Body of pancreas (tissue), 4 donors: Measurements from ENCODE around the gene DENND5B.

ENCODE experiments used
- POLR2A ChIP-seq, 3 donors: fragments of 450-650 bp; IDR thresholded peaks; one replicate each; pipeline ENCODE4 v1.6.1; 2016; ENCODE audit warnings: antibody characterized with exemption in 3 of 3, mild to moderate bottlenecking in 2 of 3
- TF ChIP-seq, protein P1 (sequence below), 7 experiments: fragments of 450-650 bp in 4 of 7; fragments of 200-600 bp in 3 of 7; sonication (generic) in 3 of 7; IDR thresholded peaks; one replicate each; pipeline ENCODE4 v1.5.1; 2016 to 2019; ENCODE audit warnings: antibody characterized with exemption in 7 of 7

DNA sequence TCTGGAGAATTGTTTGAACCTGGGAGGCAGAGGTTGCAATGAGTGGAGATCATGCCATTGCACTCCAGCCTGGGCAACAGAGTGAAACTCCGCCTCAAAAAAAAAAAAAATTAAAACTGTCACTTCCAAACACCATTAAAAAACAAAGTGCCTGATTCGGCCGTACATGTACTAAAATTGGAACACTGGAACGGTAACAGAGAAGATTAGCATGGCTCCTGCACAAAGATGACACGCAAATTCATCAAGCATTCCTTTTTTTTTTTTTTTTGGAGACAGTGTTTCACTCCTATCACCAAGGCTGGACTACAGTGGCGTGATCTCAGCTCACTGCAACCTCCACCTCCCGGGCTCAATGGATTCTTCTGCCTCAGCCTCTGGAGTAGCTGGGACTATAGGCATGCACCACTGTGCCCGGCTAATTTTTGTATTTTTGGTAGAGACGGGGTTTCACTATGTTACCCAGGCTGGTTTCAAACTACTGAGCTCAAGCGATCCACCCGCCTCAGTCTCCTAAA, 224.8 kb downstream of the DENND5B start:
- TF ChIP-seq, protein P1, sequence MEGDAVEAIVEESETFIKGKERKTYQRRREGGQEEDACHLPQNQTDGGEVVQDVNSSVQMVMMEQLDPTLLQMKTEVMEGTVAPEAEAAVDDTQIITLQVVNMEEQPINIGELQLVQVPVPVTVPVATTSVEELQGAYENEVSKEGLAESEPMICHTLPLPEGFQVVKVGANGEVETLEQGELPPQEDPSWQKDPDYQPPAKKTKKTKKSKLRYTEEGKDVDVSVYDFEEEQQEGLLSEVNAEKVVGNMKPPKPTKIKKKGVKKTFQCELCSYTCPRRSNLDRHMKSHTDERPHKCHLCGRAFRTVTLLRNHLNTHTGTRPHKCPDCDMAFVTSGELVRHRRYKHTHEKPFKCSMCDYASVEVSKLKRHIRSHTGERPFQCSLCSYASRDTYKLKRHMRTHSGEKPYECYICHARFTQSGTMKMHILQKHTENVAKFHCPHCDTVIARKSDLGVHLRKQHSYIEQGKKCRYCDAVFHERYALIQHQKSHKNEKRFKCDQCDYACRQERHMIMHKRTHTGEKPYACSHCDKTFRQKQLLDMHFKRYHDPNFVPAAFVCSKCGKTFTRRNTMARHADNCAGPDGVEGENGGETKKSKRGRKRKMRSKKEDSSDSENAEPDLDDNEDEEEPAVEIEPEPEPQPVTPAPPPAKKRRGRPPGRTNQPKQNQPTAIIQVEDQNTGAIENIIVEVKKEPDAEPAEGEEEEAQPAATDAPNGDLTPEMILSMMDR (IDR thresholded peaks at IDR 0.05): no peak
- no peak for TF ChIP-seq POLR2A (IDR thresholded peaks at IDR 0.05)
